Measurements from ENCODE around the gene P2RY12.

The P2RY12 gene

GRCh38 chr3:151300539-151300938 is 84.0 kb downstream of the P2RY12 start:
- no peak overlapping the region for H2BK15ac ChIP-seq (ENCODE audit: low read depth, poor library complexity, severe bottlenecking)
- H2BK12ac ChIP-seq (ENCODE audit: low read length in 2 of 2), result no peak overlapping the region
- H3K27ac ChIP-seq (ENCODE audit: low read length, poor library complexity, severe bottlenecking), result no peak overlapping the region
- H2BK120ac ChIP-seq (ENCODE audit: low read depth, low read length), result no peak overlapping the region
- no peak for DNase-seq
- WGBS, result 80% methylated on average over 1 of the region's 1 CpG
- H3K23ac ChIP-seq (ENCODE audit: low read length in 2 of 2), result no peak overlapping the region
- no peak overlapping the region for H3K4me3 ChIP-seq (ENCODE audit: insufficient read depth in 1 of 2, low read depth in 1 of 2, low read length in 2 of 2)
- no peak overlapping the region for H2BK5ac ChIP-seq (ENCODE audit: low read depth, low read length, poor library complexity, severe bottlenecking)
- peaks cover 8% of the 10 kb centered on the region for H3K4me1 ChIP-seq (ENCODE audit: control insufficient read depth, insufficient read depth, low read depth, low read length)
- H3K36me3 ChIP-seq (ENCODE audit: control insufficient read depth in 1 of 2, insufficient read depth in 2 of 2, low read depth in 1 of 2, low read length in 2 of 2), result no peaks in the 10 kb centered on the region
- no peak overlapping the region for H3K4me2 ChIP-seq (ENCODE audit: low read length, poor library complexity, severe bottlenecking)
- H3K27me3 ChIP-seq (ENCODE audit: control insufficient read depth in 1 of 2, insufficient read depth in 1 of 2, low read length in 2 of 2), result no peaks in the 10 kb centered on the region
- H3K18ac ChIP-seq (ENCODE audit: low read depth in 1 of 2, low read length in 2 of 2), result no peak overlapping the region
- H2AK5ac ChIP-seq (ENCODE audit: low read length, severe bottlenecking), result no peak overlapping the region
- H3K79me1 ChIP-seq (replicated peaks; ENCODE audit: low read length, poor library complexity, severe bottlenecking), result no peaks in the 10 kb centered on the region
- no peak overlapping the region for H4K8ac ChIP-seq (ENCODE audit: low read length)
- H3K9me3 ChIP-seq (ENCODE audit: control insufficient read depth, low read length), result no peaks in the 10 kb centered on the region
- no peak overlapping the region for H3K14ac ChIP-seq (ENCODE audit: low read length in 2 of 2)
- no peak overlapping the region for H3K4ac ChIP-seq (ENCODE audit: low read depth in 1 of 2, low read length in 2 of 2)
- H4K91ac ChIP-seq (ENCODE audit: low read length), result no peak overlapping the region
- no peak overlapping the region for H2AFZ ChIP-seq (ENCODE audit: low read depth, low read length)
- no peak overlapping the region for H3K9ac ChIP-seq (ENCODE audit: low read length)

GRCh38 chr3:151299006-151299405 is 85.5 kb downstream of the P2RY12 start:
- Histone ChIP-seq H4K91ac (ENCODE audit: low read length) (no peak overlapping the region), H3K23ac (ENCODE audit: low read length in 2 of 2) (no peak overlapping the region), H3K36me3 (ENCODE audit: control insufficient read depth in 1 of 2, insufficient read depth in 2 of 2, low read depth in 1 of 2, low read length in 2 of 2) (no peaks in the 10 kb centered on the region), H2BK15ac (ENCODE audit: low read depth, poor library complexity, severe bottlenecking) (no peak overlapping the region), H3K4me1 (ENCODE audit: control insufficient read depth, insufficient read depth, low read depth, low read length) (peaks cover 2% of the 10 kb centered on the region), H3K27me3 (ENCODE audit: control insufficient read depth in 1 of 2, insufficient read depth in 1 of 2, low read length in 2 of 2) (no peaks in the 10 kb centered on the region), H2AK5ac (ENCODE audit: low read length, severe bottlenecking) (no peak overlapping the region), H3K9me3 (ENCODE audit: control insufficient read depth, low read length) (no peaks in the 10 kb centered on the region), H2BK12ac (ENCODE audit: low read length in 2 of 2) (no peak overlapping the region), H3K14ac (ENCODE audit: low read length in 2 of 2) (no peak overlapping the region), H3K4me3 (ENCODE audit: insufficient read depth in 1 of 2, low read depth in 1 of 2, low read length in 2 of 2) (no peak overlapping the region), H3K18ac (ENCODE audit: low read depth in 1 of 2, low read length in 2 of 2) (no peak overlapping the region), H3K9ac (ENCODE audit: low read length) (no peak overlapping the region), H3K27ac (ENCODE audit: low read length, poor library complexity, severe bottlenecking) (no peak overlapping the region), H3K4me2 (ENCODE audit: low read length, poor library complexity, severe bottlenecking) (no peak overlapping the region), H4K8ac (ENCODE audit: low read length) (no peak overlapping the region), H3K4ac (ENCODE audit: low read depth in 1 of 2, low read length in 2 of 2) (no peak overlapping the region), H2BK5ac (ENCODE audit: low read depth, low read length, poor library complexity, severe bottlenecking) (no peak overlapping the region), H2BK120ac (ENCODE audit: low read depth, low read length) (no peak overlapping the region), H3K79me1 (replicated peaks; ENCODE audit: low read length, poor library complexity, severe bottlenecking) (no peaks in the 10 kb centered on the region), H2AFZ (ENCODE audit: low read depth, low read length) (no peak overlapping the region)
- DNase-seq, result no peak
- 100% methylated on average over 2 of the region's 2 CpGs for WGBS

- H3K14ac ChIP-seq (ENCODE audit: low read length in 2 of 2), result no peak overlapping the region
- H3K36me3 ChIP-seq (ENCODE audit: control insufficient read depth in 1 of 2, insufficient read depth in 2 of 2, low read depth in 1 of 2, low read length in 2 of 2), result no peaks in the 10 kb centered on the region
- H3K27ac ChIP-seq (ENCODE audit: low read length, poor library complexity, severe bottlenecking), result no peak overlapping the region
- H3K18ac ChIP-seq (ENCODE audit: low read depth in 1 of 2, low read length in 2 of 2), result no peak overlapping the region
- no peak overlapping the region for H2BK5ac ChIP-seq (ENCODE audit: low read depth, low read length, poor library complexity, severe bottlenecking)
- no peak overlapping the region for H3K4ac ChIP-seq (ENCODE audit: low read depth in 1 of 2, low read length in 2 of 2)
- 60% methylated on average over 1 of the region's 2 CpGs for WGBS
- no peak overlapping the region for H2BK15ac ChIP-seq (ENCODE audit: low read depth, poor library complexity, severe bottlenecking)
- no peak overlapping the region for H3K4me3 ChIP-seq (ENCODE audit: insufficient read depth in 1 of 2, low read depth in 1 of 2, low read length in 2 of 2)
- no peak overlapping the region for H4K91ac ChIP-seq (ENCODE audit: low read length)
- H3K9me3 ChIP-seq (ENCODE audit: control insufficient read depth, low read length), result no peaks in the 10 kb centered on the region
- H2BK12ac ChIP-seq (ENCODE audit: low read length in 2 of 2), result no peak overlapping the region
- no peaks in the 10 kb centered on the region for H3K79me1 ChIP-seq (replicated peaks; ENCODE audit: low read length, poor library complexity, severe bottlenecking)
- H3K23ac ChIP-seq (ENCODE audit: low read length in 2 of 2), result no peak overlapping the region
- H2AFZ ChIP-seq (ENCODE audit: low read depth, low read length), result no peak overlapping the region
- H3K27me3 ChIP-seq (ENCODE audit: control insufficient read depth in 1 of 2, insufficient read depth in 1 of 2, low read length in 2 of 2), result no peaks in the 10 kb centered on the region
- peaks cover 3% of the 10 kb centered on the region for H3K4me1 ChIP-seq (ENCODE audit: control insufficient read depth, insufficient read depth, low read depth, low read length)
- H4K8ac ChIP-seq (ENCODE audit: low read length), result no peak overlapping the region
- H2BK120ac ChIP-seq (ENCODE audit: low read depth, low read length), result no peak overlapping the region
- H3K9ac ChIP-seq (ENCODE audit: low read length), result no peak overlapping the region
- no peak overlapping the region for H2AK5ac ChIP-seq (ENCODE audit: low read length, severe bottlenecking)
- DNase-seq, result no peak
- no peak overlapping the region for H3K4me2 ChIP-seq (ENCODE audit: low read length, poor library complexity, severe bottlenecking)
Measured at GRCh38 chr3:151297429-151297828, 87.1 kb downstream of the P2RY12 start.

- Histone ChIP-seq H3K23ac (ENCODE audit: low read length in 2 of 2) (no peak overlapping the region), H4K91ac (ENCODE audit: low read length) (no peak overlapping the region), H4K8ac (ENCODE audit: low read length) (no peak overlapping the region), H3K4me2 (ENCODE audit: low read length, poor library complexity, severe bottlenecking) (no peak overlapping the region), H2BK5ac (ENCODE audit: low read depth, low read length, poor library complexity, severe bottlenecking) (no peak overlapping the region), H3K4me1 (ENCODE audit: control insufficient read depth, insufficient read depth, low read depth, low read length) (peaks cover 3% of the 10 kb centered on the region), H3K14ac (ENCODE audit: low read length in 2 of 2) (no peak overlapping the region), H3K18ac (ENCODE audit: low read depth in 1 of 2, low read length in 2 of 2) (no peak overlapping the region), H3K9me3 (ENCODE audit: control insufficient read depth, low read length) (no peaks in the 10 kb centered on the region), H2AFZ (ENCODE audit: low read depth, low read length) (no peak overlapping the region), H2BK15ac (ENCODE audit: low read depth, poor library complexity, severe bottlenecking) (no peak overlapping the region), H2BK120ac (ENCODE audit: low read depth, low read length) (no peak overlapping the region), H3K27me3 (ENCODE audit: control insufficient read depth in 1 of 2, insufficient read depth in 1 of 2, low read length in 2 of 2) (no peaks in the 10 kb centered on the region), H3K9ac (ENCODE audit: low read length) (no peak overlapping the region), H3K4ac (ENCODE audit: low read depth in 1 of 2, low read length in 2 of 2) (no peak overlapping the region), H3K27ac (ENCODE audit: low read length, poor library complexity, severe bottlenecking) (no peak overlapping the region), H3K4me3 (ENCODE audit: insufficient read depth in 1 of 2, low read depth in 1 of 2, low read length in 2 of 2) (no peak overlapping the region), H3K36me3 (ENCODE audit: control insufficient read depth in 1 of 2, insufficient read depth in 2 of 2, low read depth in 1 of 2, low read length in 2 of 2) (no peaks in the 10 kb centered on the region), H3K79me1 (replicated peaks; ENCODE audit: low read length, poor library complexity, severe bottlenecking) (no peaks in the 10 kb centered on the region), H2AK5ac (ENCODE audit: low read length, severe bottlenecking) (no peak overlapping the region), H2BK12ac (ENCODE audit: low read length in 2 of 2) (peak overlapping the region in 1 of 2 experiments; percentile 63)
- WGBS, result 100% methylated on average over 3 of the region's 3 CpGs
- no peak for DNase-seq
Measured at GRCh38 chr3:151296226-151296625, 88.3 kb downstream of the P2RY12 start.
